ENCODE results near the gene GLIS1.

GRCh38 chr1:53669621-53670191 lies 69.3 kb downstream of the GLIS1 start:
- TF ChIP-seq CTCF (IDR thresholded peaks at IDR 0.05) (no peak), POLR2A (IDR thresholded peaks at IDR 0.05) (no peak)

All from heart left ventricle (tissue), 13 donors.